ENCODE results near the gene SPATA4.

SPATA4 gene

DNA sequence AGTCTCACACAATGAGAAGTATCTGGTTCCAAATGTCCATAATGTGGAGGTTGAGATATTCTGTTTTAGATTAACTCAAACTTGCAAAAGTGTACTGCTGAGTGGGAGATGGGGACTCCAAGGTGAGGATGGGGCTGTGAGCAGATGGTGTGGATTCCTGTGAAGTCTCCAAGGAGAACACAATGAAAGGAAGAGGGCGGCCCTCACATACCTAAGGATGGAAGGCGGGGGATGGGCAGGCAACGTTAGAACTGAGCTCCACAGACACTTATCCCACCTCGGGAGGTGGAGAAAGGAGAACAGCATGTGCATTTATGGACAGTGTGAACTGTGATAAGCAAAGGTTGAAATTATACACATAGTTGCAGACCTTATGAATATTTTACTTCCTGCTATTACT is 9.9 kb upstream of the SPATA4 start:
- TF ChIP-seq ZBTB7A (IDR thresholded peaks at IDR 0.05; ENCODE audit: low read depth), result no peak

DNA sequence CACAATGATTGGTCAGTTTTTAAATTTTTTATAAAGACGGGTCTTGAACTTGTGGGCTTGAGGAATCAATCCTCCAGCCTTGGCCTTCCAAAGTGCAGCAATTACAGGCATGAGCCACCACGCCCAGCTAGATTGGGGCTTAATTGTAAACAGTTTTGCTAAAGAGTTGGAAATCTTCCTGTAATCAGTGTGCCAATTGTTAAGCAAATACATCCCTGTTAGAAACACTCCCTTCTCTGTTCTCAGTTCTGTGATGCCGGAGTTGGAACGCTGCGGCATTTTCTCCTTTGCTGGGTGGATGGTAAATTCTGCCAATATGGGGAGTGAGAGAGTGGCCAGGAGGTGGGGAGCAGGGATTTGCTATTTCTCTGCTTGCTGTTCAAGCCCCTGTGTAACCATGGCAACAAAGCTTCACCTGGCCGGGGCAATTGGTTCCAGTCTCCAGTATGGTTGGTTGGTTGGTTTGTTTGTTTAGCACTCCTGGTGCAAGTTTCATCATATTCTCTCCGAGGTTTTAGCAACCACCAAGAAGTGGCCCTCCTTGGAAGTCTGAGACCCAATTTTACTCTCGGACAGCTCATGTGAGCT is 3.0 kb upstream of the SPATA4 start:
- TF ChIP-seq RAD21 (IDR thresholded peaks at IDR 0.05; ENCODE audit: low read depth) (no peak), NFIC (IDR thresholded peaks at IDR 0.05) (no peak), YY1 (IDR thresholded peaks at IDR 0.05; ENCODE audit: low read depth) (no peak), CEBPB (IDR thresholded peaks at IDR 0.05) (no peak), TCF12 (IDR thresholded peaks at IDR 0.05; ENCODE audit: low read depth) (no peak), EP300 (IDR thresholded peaks at IDR 0.05; ENCODE audit: borderline replicate concordance) (no peak), EGR1 (IDR thresholded peaks at IDR 0.05) (no peak)

DNA sequence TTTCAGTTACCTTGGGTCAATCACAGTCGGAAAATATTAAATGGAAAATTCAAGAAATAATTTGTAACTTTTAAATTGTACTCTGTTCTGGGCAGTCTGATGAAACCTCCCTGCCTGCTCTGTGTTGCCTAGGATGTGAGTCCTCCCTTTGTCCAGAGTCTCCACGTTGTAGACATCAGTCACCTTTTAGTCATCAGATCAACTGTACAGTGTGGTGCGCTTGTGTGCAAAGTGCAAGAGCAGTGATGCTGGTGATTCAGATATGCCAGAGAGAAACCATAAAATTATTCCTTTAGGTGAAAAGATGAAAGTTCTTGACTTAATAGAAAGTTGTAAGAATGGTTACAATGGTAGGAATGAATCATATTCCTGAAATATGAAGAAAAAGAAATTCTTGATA is 1.4 kb downstream of the SPATA4 start:
- no peak for TF ChIP-seq CREB1 (IDR thresholded peaks at IDR 0.05; ENCODE audit: low read depth)
- TF ChIP-seq NFIC (IDR thresholded peaks at IDR 0.05), result no peak
- no peak for TF ChIP-seq YY1 (IDR thresholded peaks at IDR 0.05; ENCODE audit: low read depth)
- TF ChIP-seq, protein P1, sequence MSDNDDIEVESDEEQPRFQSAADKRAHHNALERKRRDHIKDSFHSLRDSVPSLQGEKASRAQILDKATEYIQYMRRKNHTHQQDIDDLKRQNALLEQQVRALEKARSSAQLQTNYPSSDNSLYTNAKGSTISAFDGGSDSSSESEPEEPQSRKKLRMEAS (IDR thresholded peaks at IDR 0.05), result no peak
- TF ChIP-seq, protein P2, sequence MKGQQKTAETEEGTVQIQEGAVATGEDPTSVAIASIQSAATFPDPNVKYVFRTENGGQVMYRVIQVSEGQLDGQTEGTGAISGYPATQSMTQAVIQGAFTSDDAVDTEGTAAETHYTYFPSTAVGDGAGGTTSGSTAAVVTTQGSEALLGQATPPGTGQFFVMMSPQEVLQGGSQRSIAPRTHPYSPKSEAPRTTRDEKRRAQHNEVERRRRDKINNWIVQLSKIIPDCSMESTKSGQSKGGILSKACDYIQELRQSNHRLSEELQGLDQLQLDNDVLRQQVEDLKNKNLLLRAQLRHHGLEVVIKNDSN (IDR thresholded peaks at IDR 0.05), result no peak
- no peak for TF ChIP-seq TAF1 (IDR thresholded peaks at IDR 0.05; ENCODE audit: low read depth)
- no peak for TF ChIP-seq TEAD4 (IDR thresholded peaks at IDR 0.05)
- no peak for TF ChIP-seq ZBTB7A (IDR thresholded peaks at IDR 0.05; ENCODE audit: low read depth)
- TF ChIP-seq FOXM1 (IDR thresholded peaks at IDR 0.05; ENCODE audit: borderline replicate concordance, low read depth), result no peak
- TF ChIP-seq, protein P3, sequence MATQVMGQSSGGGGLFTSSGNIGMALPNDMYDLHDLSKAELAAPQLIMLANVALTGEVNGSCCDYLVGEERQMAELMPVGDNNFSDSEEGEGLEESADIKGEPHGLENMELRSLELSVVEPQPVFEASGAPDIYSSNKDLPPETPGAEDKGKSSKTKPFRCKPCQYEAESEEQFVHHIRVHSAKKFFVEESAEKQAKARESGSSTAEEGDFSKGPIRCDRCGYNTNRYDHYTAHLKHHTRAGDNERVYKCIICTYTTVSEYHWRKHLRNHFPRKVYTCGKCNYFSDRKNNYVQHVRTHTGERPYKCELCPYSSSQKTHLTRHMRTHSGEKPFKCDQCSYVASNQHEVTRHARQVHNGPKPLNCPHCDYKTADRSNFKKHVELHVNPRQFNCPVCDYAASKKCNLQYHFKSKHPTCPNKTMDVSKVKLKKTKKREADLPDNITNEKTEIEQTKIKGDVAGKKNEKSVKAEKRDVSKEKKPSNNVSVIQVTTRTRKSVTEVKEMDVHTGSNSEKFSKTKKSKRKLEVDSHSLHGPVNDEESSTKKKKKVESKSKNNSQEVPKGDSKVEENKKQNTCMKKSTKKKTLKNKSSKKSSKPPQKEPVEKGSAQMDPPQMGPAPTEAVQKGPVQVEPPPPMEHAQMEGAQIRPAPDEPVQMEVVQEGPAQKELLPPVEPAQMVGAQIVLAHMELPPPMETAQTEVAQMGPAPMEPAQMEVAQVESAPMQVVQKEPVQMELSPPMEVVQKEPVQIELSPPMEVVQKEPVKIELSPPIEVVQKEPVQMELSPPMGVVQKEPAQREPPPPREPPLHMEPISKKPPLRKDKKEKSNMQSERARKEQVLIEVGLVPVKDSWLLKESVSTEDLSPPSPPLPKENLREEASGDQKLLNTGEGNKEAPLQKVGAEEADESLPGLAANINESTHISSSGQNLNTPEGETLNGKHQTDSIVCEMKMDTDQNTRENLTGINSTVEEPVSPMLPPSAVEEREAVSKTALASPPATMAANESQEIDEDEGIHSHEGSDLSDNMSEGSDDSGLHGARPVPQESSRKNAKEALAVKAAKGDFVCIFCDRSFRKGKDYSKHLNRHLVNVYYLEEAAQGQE (IDR thresholded peaks at IDR 0.05; ENCODE audit: low read depth), result no peak
- TF ChIP-seq EGR1 (IDR thresholded peaks at IDR 0.05), result no peak
- no peak for TF ChIP-seq EP300 (IDR thresholded peaks at IDR 0.05; ENCODE audit: borderline replicate concordance)
- no peak for TF ChIP-seq CEBPB (IDR thresholded peaks at IDR 0.05)
- TF ChIP-seq RAD21 (IDR thresholded peaks at IDR 0.05; ENCODE audit: low read depth), result no peak
- no peak for TF ChIP-seq TCF12 (IDR thresholded peaks at IDR 0.05; ENCODE audit: low read depth)

DNA sequence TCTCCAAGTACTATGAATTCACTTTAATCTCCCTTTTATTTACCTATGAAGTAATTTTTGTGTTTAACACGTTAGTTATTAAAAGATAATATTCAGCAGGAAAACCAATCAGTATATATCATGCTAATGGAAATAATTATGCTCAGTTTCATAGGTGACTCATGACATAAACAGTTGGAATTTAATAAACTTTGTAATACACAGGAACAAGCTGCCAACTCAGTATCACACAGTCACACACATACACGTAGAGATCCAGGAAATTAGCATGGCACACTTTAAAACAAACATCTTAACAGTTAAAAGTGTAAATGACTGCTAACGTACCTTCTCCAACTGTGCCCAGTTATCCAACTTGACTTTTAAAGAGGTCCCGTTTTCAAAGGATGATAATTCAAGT is 2.3 kb downstream of the SPATA4 start:
- TF ChIP-seq TAF1 (IDR thresholded peaks at IDR 0.05; ENCODE audit: low read depth) (no peak), EP300 (IDR thresholded peaks at IDR 0.05; ENCODE audit: borderline replicate concordance) (no peak), FOXM1 (IDR thresholded peaks at IDR 0.05; ENCODE audit: borderline replicate concordance, low read depth) (no peak), YY1 (IDR thresholded peaks at IDR 0.05; ENCODE audit: low read depth) (no peak), NFIC (IDR thresholded peaks at IDR 0.05) (no peak), TEAD4 (IDR thresholded peaks at IDR 0.05) (no peak), EGR1 (IDR thresholded peaks at IDR 0.05) (no peak), CEBPB (IDR thresholded peaks at IDR 0.05) (no peak), RAD21 (IDR thresholded peaks at IDR 0.05; ENCODE audit: low read depth) (no peak)
- TF ChIP-seq, protein P3 (IDR thresholded peaks at IDR 0.05; ENCODE audit: low read depth), result no peak
- TF ChIP-seq, protein P1 (IDR thresholded peaks at IDR 0.05), result no peak

DNA sequence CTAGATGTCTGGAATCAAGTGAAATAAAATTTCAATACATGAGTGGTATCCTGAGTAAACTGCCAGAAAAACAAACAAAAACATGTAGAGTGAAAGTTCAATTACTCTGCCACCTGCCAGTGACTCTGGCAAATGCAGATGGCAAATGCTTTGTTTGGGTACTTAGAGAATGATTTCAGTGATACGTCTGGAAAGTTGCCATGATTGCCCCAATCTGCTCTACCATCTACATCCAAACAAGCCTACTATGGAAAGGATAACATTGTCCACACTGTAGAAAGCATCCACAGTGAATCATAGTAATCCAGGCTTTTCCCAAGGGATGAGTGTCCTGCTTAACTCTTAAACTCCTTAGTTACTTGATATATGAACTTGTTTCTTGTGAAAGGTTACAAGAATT is 3.4 kb downstream of the SPATA4 start:
- TF ChIP-seq, protein P1 (IDR thresholded peaks at IDR 0.05), result no peak
- TF ChIP-seq NFIC (IDR thresholded peaks at IDR 0.05), result no peak
- TF ChIP-seq, protein P3 (IDR thresholded peaks at IDR 0.05; ENCODE audit: low read depth), result no peak
- no peak for TF ChIP-seq ZBTB7A (IDR thresholded peaks at IDR 0.05; ENCODE audit: low read depth)
- TF ChIP-seq YY1 (IDR thresholded peaks at IDR 0.05; ENCODE audit: low read depth), result no peak
- no peak for TF ChIP-seq EGR1 (IDR thresholded peaks at IDR 0.05)
- no peak for TF ChIP-seq TEAD4 (IDR thresholded peaks at IDR 0.05)
- no peak for TF ChIP-seq CEBPB (IDR thresholded peaks at IDR 0.05)
- no peak for TF ChIP-seq TCF12 (IDR thresholded peaks at IDR 0.05; ENCODE audit: low read depth)
- TF ChIP-seq EP300 (IDR thresholded peaks at IDR 0.05; ENCODE audit: borderline replicate concordance), result no peak
- TF ChIP-seq, protein P2 (IDR thresholded peaks at IDR 0.05), result no peak
- TF ChIP-seq TAF1 (IDR thresholded peaks at IDR 0.05; ENCODE audit: low read depth), result no peak
- no peak for TF ChIP-seq FOXM1 (IDR thresholded peaks at IDR 0.05; ENCODE audit: borderline replicate concordance, low read depth)
- TF ChIP-seq RAD21 (IDR thresholded peaks at IDR 0.05; ENCODE audit: low read depth), result no peak
